Loucy (cell line): Measurements from ENCODE around the gene MICAL3.

ENCODE experiments used
- CTCF ChIP-seq: fragments of 200-600 bp; sonication (generic); conservative IDR thresholded peaks from 2 replicates; pipeline ENCODE4 v1.5.1; 2014; ENCODE audit warnings: mild to moderate bottlenecking, antibody characterized with exemption, low read length
- EZH2phosphoT487 ChIP-seq: fragments of 200-600 bp; IDR thresholded peaks from 2 replicates; pipeline ENCODE4 v1.6.1; 2018; ENCODE audit warnings: antibody characterized with exemption, mild to moderate bottlenecking, moderate library complexity, borderline replicate concordance

- no peak for TF ChIP-seq CTCF
- TF ChIP-seq EZH2phosphoT487 = no peak
These were observed 80.7 kb downstream of the MICAL3 start for GRCh38 chr22:17943533-17944249.
